ENCODE data around the gene DENND4A.
A peak's percentile ranks its signal among the peaks of the same experiment; 100 is the strongest.

DENND4A gene

DNA sequence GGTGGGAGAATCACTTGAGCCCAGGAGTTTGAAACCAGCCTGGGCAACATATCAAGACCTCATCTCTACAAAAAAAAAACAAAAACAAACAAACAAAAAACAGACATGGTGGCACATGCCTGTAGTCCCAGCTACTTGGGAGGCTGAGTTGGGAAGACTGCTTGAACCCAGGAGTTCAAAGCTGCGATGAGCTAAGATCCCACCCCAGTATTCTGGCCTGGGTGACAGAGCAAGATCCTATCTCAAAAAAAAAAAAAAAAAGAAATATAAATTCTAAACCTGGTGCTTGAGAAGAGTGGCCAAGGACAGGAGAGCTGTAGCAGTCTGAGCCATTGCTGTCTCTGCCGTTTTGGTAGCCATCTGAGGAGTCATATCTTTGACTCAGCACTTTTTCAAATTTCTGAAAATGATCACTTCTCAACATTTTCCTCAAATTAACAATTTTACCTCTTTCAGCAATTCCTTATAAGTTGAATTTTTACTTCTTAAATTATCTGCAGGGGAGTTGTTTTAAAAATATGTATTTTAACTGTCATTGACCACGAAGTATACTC, 3.6 kb upstream of the DENND4A start (continued):
- TF ChIP-seq, protein P1, sequence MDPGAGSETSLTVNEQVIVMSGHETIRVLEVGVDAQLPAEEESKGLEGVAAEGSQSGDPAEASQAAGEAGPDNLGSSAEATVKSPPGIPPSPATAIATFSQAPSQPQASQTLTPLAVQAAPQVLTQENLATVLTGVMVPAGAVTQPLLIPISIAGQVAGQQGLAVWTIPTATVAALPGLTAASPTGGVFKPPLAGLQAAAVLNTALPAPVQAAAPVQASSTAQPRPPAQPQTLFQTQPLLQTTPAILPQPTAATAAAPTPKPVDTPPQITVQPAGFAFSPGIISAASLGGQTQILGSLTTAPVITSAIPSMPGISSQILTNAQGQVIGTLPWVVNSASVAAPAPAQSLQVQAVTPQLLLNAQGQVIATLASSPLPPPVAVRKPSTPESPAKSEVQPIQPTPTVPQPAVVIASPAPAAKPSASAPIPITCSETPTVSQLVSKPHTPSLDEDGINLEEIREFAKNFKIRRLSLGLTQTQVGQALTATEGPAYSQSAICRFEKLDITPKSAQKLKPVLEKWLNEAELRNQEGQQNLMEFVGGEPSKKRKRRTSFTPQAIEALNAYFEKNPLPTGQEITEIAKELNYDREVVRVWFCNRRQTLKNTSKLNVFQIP (CRISPR knock-in tag; IDR thresholded peaks at IDR 0.05; ENCODE audit: borderline replicate concordance, low read depth) = no peak
- no peak for TF ChIP-seq ZNF8 (CRISPR knock-in tag; IDR thresholded peaks at IDR 0.05)
- TF ChIP-seq TCF4 (CRISPR knock-in tag; IDR thresholded peaks at IDR 0.05; ENCODE audit: borderline replicate concordance) = no peak
- TF ChIP-seq, protein P2, sequence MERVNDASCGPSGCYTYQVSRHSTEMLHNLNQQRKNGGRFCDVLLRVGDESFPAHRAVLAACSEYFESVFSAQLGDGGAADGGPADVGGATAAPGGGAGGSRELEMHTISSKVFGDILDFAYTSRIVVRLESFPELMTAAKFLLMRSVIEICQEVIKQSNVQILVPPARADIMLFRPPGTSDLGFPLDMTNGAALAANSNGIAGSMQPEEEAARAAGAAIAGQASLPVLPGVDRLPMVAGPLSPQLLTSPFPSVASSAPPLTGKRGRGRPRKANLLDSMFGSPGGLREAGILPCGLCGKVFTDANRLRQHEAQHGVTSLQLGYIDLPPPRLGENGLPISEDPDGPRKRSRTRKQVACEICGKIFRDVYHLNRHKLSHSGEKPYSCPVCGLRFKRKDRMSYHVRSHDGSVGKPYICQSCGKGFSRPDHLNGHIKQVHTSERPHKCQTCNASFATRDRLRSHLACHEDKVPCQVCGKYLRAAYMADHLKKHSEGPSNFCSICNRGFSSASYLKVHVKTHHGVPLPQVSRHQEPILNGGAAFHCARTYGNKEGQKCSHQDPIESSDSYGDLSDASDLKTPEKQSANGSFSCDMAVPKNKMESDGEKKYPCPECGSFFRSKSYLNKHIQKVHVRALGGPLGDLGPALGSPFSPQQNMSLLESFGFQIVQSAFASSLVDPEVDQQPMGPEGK (CRISPR knock-in tag; IDR thresholded peaks at IDR 0.05; ENCODE audit: borderline replicate concordance) = no peak
- no peak for TF ChIP-seq ZNF70 (CRISPR knock-in tag; IDR thresholded peaks at IDR 0.05)
- TF ChIP-seq RARB (CRISPR knock-in tag; IDR thresholded peaks at IDR 0.05) = no peak
- no peak for TF ChIP-seq ZNF565 (CRISPR knock-in tag; conservative IDR thresholded peaks at IDR 0.05; ENCODE audit: low read depth)
- TF ChIP-seq ARNTL (CRISPR knock-in tag; IDR thresholded peaks at IDR 0.05; ENCODE audit: borderline replicate concordance, low read depth) = no peak
- TF ChIP-seq ISL1 (CRISPR knock-in tag; IDR thresholded peaks at IDR 0.05) = no peak
- TF ChIP-seq GLIS3 (CRISPR knock-in tag; IDR thresholded peaks at IDR 0.05) = no peak
- TF ChIP-seq ESRRG (CRISPR knock-in tag; IDR thresholded peaks at IDR 0.05) = no peak
- TF ChIP-seq ZFP3 (CRISPR knock-in tag; IDR thresholded peaks at IDR 0.05) = no peak

GRCh38 chr15:65793818-65794104, 1.7 kb upstream of the DENND4A start:
- no peak for TF ChIP-seq TOX (CRISPR knock-in tag; IDR thresholded peaks at IDR 0.05; ENCODE audit: borderline replicate concordance)
- no peak for TF ChIP-seq TCF4 (CRISPR knock-in tag; IDR thresholded peaks at IDR 0.05; ENCODE audit: borderline replicate concordance)
- no peak for TF ChIP-seq SNAI2 (CRISPR knock-in tag; IDR thresholded peaks at IDR 0.05)
- TF ChIP-seq ESRRG (CRISPR knock-in tag; IDR thresholded peaks at IDR 0.05) = no peak
- no peak for TF ChIP-seq OSR1 (CRISPR knock-in tag; IDR thresholded peaks at IDR 0.05)
- TF ChIP-seq PPARA (CRISPR knock-in tag; IDR thresholded peaks at IDR 0.05; ENCODE audit: borderline replicate concordance) = no peak
- ATAC-seq = no peak

DNA sequence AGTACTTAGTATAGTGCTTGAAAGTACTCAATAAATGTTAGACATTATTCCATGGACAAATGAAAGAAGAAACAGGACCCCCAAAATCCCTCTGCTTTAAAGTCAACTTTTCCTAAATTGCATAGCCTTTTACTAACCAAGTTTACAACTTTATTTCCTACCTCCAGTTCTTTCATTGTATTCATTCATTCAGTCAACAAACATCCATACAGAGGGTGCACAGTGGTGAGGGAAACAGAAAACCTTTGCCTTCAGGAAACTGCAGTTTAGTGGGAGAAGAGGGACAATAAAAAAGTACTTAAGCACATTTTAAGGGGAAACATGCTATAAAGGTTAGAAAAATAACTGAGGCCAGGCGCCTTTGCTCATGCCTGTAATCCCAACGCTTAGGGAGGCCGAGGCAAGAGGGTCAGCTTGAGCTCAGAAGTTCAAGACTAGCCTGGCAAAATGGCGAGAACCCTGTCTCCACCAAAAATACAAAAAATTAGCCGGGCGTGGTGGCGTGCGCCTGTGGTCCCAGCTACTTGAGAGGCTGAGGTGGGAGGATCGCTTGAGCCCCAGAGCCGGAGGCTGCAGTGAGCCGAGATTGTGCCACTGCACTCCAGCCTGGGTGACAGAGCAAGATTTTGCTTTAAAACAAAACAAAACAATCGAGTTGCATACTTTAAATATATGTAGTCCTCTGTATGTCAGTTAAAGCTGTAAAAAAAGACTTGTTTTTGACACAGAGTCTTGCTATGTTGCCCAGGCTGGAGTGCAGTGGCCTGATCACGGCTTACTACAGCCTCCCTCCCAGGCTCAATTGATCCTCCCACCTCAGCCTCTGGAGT, 1.1 kb upstream of the DENND4A start:
- no peak for ATAC-seq
- TF ChIP-seq ZC3H10 (CRISPR knock-in tag; IDR thresholded peaks at IDR 0.05) = no peak
- TF ChIP-seq BACH2 (CRISPR knock-in tag; IDR thresholded peaks at IDR 0.05; ENCODE audit: borderline replicate concordance) = no peak
- TF ChIP-seq ZNF565 (CRISPR knock-in tag; conservative IDR thresholded peaks at IDR 0.05; ENCODE audit: low read depth) = no peak
- TF ChIP-seq CSDC2 (CRISPR knock-in tag; IDR thresholded peaks at IDR 0.05) = no peak
- no peak for TF ChIP-seq ESRRG (CRISPR knock-in tag; IDR thresholded peaks at IDR 0.05)
- no peak for TF ChIP-seq ARNTL (CRISPR knock-in tag; IDR thresholded peaks at IDR 0.05; ENCODE audit: borderline replicate concordance, low read depth)
- TF ChIP-seq SNAI2 (CRISPR knock-in tag; IDR thresholded peaks at IDR 0.05) = no peak

GRCh38 chr15:65791335-65792137, 557 bp downstream of the DENND4A start:
- peak; percentile 64 for ATAC-seq

More at GRCh38 chr15:65791335-65792137, 557 bp downstream of the DENND4A start:
- TF ChIP-seq, protein P2 (CRISPR knock-in tag; IDR thresholded peaks at IDR 0.05; ENCODE audit: borderline replicate concordance) = peak; percentile 89; the same call in 1 of the 2 replicates
- TF ChIP-seq TSHZ2 (CRISPR knock-in tag; IDR thresholded peaks at IDR 0.05) = peak; percentile 44; the same call in 1 of the 2 replicates
- TF ChIP-seq ZNF565 (CRISPR knock-in tag; conservative IDR thresholded peaks at IDR 0.05; ENCODE audit: low read depth) = no peak
- no peak for TF ChIP-seq ZNF8 (CRISPR knock-in tag; IDR thresholded peaks at IDR 0.05)
- TF ChIP-seq GLIS3 (CRISPR knock-in tag; IDR thresholded peaks at IDR 0.05) = no peak
- 0 out of 2 replicates have a peak, but pooled peaks have one; percentile 11 for TF ChIP-seq TCF4 (CRISPR knock-in tag; IDR thresholded peaks at IDR 0.05; ENCODE audit: borderline replicate concordance)
- TF ChIP-seq PPARA (CRISPR knock-in tag; IDR thresholded peaks at IDR 0.05; ENCODE audit: borderline replicate concordance) = no peak

Measured in SK-N-SH treated with all-trans-retinoic acid at 6 μM for 48 hours (cell line).